LNCaP clone FGC (cell line): Measurements from ENCODE around the gene SAMD4A.

Experiments used
- DNase-seq: peaks from one replicate; pipeline ENCODE4 v3.0.0-alpha.2; 2011; ENCODE audit warnings: low read depth
- H3K4me3 ChIP-seq: 2 replicates; pipeline ENCODE4 v1.5.1; 2011; ENCODE audit warnings: mild to moderate bottlenecking, low read depth, low read length, control low read depth
- TF ChIP-seq, protein P1 (sequence below): IDR thresholded peaks from 2 replicates; pipeline ENCODE4 v1.5.1; 2012; ENCODE audit warnings: mild to moderate bottlenecking; ENCODE audit not compliant: control insufficient read depth, insufficient read depth; ENCODE audit errors: extremely low read depth

The SAMD4A gene

DNA sequence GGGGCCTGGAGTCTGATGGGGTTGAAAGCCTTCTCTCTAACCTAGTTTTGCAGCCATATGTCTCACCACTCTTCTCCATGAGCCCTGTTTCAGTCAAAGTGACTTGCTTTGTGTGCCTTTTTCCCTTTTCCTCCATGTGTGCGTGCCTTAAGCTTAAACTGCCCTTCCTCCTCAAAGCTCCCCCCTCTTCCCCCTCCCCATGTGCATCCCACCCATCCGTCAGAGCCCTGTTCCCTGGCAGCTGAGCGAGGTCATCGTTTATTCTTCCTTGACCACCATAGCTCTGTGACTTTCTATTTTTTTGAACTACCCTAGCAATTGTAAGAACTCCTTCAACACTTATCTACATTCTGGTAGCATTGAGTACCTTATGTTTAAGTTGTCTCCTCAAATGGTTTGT lies 24.9 kb downstream of the SAMD4A start:
- TF ChIP-seq, protein P1, sequence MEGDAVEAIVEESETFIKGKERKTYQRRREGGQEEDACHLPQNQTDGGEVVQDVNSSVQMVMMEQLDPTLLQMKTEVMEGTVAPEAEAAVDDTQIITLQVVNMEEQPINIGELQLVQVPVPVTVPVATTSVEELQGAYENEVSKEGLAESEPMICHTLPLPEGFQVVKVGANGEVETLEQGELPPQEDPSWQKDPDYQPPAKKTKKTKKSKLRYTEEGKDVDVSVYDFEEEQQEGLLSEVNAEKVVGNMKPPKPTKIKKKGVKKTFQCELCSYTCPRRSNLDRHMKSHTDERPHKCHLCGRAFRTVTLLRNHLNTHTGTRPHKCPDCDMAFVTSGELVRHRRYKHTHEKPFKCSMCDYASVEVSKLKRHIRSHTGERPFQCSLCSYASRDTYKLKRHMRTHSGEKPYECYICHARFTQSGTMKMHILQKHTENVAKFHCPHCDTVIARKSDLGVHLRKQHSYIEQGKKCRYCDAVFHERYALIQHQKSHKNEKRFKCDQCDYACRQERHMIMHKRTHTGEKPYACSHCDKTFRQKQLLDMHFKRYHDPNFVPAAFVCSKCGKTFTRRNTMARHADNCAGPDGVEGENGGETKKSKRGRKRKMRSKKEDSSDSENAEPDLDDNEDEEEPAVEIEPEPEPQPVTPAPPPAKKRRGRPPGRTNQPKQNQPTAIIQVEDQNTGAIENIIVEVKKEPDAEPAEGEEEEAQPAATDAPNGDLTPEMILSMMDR: no peak
- no peak overlapping the region for H3K4me3 ChIP-seq
- no peak for DNase-seq

DNA sequence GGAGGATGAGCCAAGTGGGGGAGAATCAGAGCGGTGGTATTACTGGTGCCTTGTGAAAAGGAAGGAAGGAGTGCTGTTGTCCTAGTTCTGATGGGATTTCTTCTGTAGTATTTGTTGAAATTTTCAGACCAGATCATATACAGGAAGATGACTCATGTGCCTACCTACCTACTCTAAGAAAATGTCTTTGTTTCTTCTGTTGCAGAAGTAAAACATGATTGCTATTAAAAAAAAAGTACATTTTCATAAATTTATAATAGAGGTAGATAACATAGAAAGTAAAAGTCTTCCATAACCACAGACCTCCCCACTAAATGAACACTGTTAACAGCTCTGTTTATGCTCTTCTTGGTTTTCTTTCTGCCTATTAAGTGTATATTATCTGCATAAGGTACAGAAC lies 26.9 kb downstream of the SAMD4A start:
- TF ChIP-seq, protein P1: no peak
- DNase-seq: no peak
- no peak overlapping the region for H3K4me3 ChIP-seq

DNA sequence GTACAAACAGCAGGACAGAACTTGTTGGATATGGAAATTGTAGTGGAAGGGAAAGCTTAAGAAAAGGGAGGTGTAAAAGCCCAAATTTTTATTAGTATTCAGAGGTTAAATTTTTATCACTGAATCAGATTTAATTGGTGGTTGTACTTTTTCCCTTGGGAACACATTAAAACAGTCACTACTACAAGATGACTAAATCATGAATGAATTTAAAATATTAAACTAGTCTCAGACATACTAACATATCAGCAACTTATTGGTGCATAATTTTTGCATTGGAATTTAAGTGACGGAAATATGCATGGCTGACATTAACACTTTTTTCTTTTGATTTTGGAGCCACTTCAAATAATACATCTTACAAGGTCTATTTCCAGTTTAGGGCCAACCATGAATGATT lies 27.6 kb downstream of the SAMD4A start:
- no peak overlapping the region for H3K4me3 ChIP-seq
- no peak for DNase-seq
- TF ChIP-seq, protein P1: no peak

GRCh38 chr14:54597795-54598443 lies 31.0 kb downstream of the SAMD4A start:
- DNase-seq: no peak
- H3K4me3 ChIP-seq: no peak overlapping the region
- TF ChIP-seq, protein P1: no peak

DNA sequence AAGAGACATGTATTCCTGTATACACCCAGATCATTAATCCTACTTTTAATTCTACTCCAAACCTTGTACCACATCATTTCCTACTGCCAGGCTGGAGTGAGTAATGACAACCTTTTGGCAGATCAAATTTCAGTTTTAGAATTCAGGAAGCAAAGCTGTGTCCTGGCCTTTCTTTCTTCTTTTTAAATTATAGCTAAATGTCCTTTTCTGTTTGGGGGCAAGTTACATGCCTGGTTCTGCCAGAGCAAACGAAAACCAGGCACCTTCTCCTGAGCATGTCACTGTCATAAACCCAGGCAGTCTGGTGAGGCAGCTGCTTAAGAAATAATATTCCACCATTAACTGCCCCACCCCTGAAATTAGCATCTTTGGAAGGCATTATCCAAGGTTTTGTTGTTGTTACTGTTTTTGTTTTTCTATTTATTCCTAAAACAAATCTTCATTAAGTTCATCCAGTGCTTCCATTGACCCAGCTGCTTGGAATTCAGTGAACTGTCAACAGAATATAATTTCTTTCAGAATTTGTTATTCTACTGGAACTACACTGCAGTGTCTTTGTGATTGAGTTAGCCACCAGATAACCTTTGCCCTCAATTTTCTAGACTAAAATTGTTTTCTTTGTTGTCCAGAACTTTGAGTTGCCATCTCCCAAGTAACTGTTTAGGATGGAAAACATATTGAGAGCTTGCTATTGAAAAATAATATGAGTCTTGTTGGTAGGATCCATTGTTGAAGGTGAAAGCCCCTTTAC lies 33.2 kb downstream of the SAMD4A start:
- H3K4me3 ChIP-seq: no peak overlapping the region
- TF ChIP-seq, protein P1: no peak
- no peak for DNase-seq

GRCh38 chr14:54600717-54601109 lies 33.8 kb downstream of the SAMD4A start:
- TF ChIP-seq, protein P1: no peak
- no peak overlapping the region for H3K4me3 ChIP-seq
- DNase-seq: no peak
